Measurements from ENCODE around the gene EGFLAM.

DNA sequence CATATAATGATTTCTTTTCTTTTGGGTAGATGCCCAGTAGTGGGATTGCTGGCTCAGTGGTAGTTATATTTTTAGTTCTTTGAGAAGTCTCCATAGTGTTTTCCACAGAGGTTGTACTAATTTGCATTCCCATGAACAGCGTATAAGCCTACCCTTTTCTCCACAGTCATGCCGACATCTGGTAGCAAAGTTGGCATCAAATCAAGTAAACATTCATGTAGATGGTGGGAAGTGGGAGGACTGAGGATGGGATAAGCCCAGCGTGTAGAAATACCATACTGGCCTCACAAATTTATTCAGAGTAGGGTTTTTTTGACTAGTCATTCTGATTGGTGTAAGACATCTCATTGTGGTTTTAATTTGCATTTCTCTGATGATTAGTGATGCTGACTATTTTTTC is 115.4 kb downstream of the EGFLAM start:
- no peak for TF ChIP-seq BHLHE40 (IDR thresholded peaks at IDR 0.05; ENCODE audit: borderline replicate concordance in 1 of 2, low read depth in 2 of 2, low read length in 1 of 2)
- TF ChIP-seq, protein P1, sequence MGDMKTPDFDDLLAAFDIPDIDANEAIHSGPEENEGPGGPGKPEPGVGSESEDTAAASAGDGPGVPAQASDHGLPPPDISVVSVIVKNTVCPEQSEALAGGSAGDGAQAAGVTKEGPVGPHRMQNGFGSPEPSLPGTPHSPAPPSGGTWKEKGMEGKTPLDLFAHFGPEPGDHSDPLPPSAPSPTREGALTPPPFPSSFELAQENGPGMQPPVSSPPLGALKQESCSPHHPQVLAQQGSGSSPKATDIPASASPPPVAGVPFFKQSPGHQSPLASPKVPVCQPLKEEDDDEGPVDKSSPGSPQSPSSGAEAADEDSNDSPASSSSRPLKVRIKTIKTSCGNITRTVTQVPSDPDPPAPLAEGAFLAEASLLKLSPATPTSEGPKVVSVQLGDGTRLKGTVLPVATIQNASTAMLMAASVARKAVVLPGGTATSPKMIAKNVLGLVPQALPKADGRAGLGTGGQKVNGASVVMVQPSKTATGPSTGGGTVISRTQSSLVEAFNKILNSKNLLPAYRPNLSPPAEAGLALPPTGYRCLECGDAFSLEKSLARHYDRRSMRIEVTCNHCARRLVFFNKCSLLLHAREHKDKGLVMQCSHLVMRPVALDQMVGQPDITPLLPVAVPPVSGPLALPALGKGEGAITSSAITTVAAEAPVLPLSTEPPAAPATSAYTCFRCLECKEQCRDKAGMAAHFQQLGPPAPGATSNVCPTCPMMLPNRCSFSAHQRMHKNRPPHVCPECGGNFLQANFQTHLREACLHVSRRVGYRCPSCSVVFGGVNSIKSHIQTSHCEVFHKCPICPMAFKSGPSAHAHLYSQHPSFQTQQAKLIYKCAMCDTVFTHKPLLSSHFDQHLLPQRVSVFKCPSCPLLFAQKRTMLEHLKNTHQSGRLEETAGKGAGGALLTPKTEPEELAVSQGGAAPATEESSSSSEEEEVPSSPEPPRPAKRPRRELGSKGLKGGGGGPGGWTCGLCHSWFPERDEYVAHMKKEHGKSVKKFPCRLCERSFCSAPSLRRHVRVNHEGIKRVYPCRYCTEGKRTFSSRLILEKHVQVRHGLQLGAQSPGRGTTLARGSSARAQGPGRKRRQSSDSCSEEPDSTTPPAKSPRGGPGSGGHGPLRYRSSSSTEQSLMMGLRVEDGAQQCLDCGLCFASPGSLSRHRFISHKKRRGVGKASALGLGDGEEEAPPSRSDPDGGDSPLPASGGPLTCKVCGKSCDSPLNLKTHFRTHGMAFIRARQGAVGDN (IDR thresholded peaks at IDR 0.05): no peak
- TF ChIP-seq, protein P2, sequence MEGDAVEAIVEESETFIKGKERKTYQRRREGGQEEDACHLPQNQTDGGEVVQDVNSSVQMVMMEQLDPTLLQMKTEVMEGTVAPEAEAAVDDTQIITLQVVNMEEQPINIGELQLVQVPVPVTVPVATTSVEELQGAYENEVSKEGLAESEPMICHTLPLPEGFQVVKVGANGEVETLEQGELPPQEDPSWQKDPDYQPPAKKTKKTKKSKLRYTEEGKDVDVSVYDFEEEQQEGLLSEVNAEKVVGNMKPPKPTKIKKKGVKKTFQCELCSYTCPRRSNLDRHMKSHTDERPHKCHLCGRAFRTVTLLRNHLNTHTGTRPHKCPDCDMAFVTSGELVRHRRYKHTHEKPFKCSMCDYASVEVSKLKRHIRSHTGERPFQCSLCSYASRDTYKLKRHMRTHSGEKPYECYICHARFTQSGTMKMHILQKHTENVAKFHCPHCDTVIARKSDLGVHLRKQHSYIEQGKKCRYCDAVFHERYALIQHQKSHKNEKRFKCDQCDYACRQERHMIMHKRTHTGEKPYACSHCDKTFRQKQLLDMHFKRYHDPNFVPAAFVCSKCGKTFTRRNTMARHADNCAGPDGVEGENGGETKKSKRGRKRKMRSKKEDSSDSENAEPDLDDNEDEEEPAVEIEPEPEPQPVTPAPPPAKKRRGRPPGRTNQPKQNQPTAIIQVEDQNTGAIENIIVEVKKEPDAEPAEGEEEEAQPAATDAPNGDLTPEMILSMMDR (IDR thresholded peaks at IDR 0.05 in 2 of 3, conservative IDR thresholded peaks at IDR 0.05 in 1 of 3; ENCODE audit: control insufficient read depth in 2 of 3, extremely low read depth in 1 of 3, insufficient read depth in 1 of 3, low read depth in 3 of 3, low read length in 3 of 3): no peak
- TF ChIP-seq MYC (IDR thresholded peaks at IDR 0.05; ENCODE audit: insufficient read depth, insufficient read length, insufficient replicate concordance, low read length, severe bottlenecking): no peak

Measured in GM12878 (cell line).